Suppressor macrophage treated with lipopolysaccharide for 1 hour (primary cell): Measurements from ENCODE around the gene TSPAN32.

Source experiments
- DNase-seq, 3 donors: peaks; one replicate each; pipeline ENCODE4 v3.0.0-alpha.2; 2020 to 2022

The TSPAN32 gene

GRCh38 chr11:2289350-2289749 lies 12.5 kb upstream of the TSPAN32 start:
- no peak for DNase-seq

- no peak for DNase-seq
These were observed 12.0 kb upstream of the TSPAN32 start for GRCh38 chr11:2289859-2290258.

- no peak for DNase-seq
These were observed 11.4 kb upstream of the TSPAN32 start for GRCh38 chr11:2290351-2290841.

GRCh38 chr11:2293531-2293971 lies 8.3 kb upstream of the TSPAN32 start:
- DNase-seq: no peak

GRCh38 chr11:2293984-2294925 lies 7.6 kb upstream of the TSPAN32 start:
- DNase-seq: peak; percentile 75 to 83 (median 80)

GRCh38 chr11:2294926-2295290 lies 6.9 kb upstream of the TSPAN32 start:
- DNase-seq: no peak

GRCh38 chr11:2295971-2296912 lies 5.6 kb upstream of the TSPAN32 start:
- no peak for DNase-seq

GRCh38 chr11:2296913-2297622 lies 4.7 kb upstream of the TSPAN32 start:
- no peak for DNase-seq

GRCh38 chr11:2297623-2298030 lies 4.2 kb upstream of the TSPAN32 start:
- DNase-seq: no peak

- DNase-seq: no peak
These were observed 3.5 kb upstream of the TSPAN32 start for GRCh38 chr11:2298131-2298794.

GRCh38 chr11:2298795-2299761 lies 2.7 kb upstream of the TSPAN32 start:
- no peak for DNase-seq

- DNase-seq: no peak
These were observed 2.0 kb upstream of the TSPAN32 start for GRCh38 chr11:2299773-2300172.

GRCh38 chr11:2300290-2300935 lies 1.4 kb upstream of the TSPAN32 start:
- peak in 2 of 3 donors; percentile 27 to 39 for DNase-seq

- DNase-seq: peak in 2 of 3 donors; percentile 35 to 52
These were observed 730 bp upstream of the TSPAN32 start for GRCh38 chr11:2300936-2301630.

- peak; percentile 52 to 60 (median 53) for DNase-seq
These were observed 588 bp downstream of the TSPAN32 start for GRCh38 chr11:2302306-2302895.

GRCh38 chr11:2302896-2303626 lies 1.2 kb downstream of the TSPAN32 start:
- peak; percentile 49 to 55 (median 52) for DNase-seq

- DNase-seq: no peak
These were observed 2.1 kb downstream of the TSPAN32 start for GRCh38 chr11:2303627-2304505.
